ENCODE data around the gene RER1.

Gene RER1

GRCh38 chr1:2408859-2409276, 17.2 kb downstream of the RER1 start:
- H3K27ac ChIP-seq (ENCODE audit: low read depth, low read length), result no peak overlapping the region
- no peaks in the 10 kb centered on the region for H3K79me2 ChIP-seq (ENCODE audit: insufficient read depth, low read length)
- H3K4me3 ChIP-seq (ENCODE audit: insufficient read depth, low read length, poor library complexity, severe bottlenecking), result no peak overlapping the region
- TF ChIP-seq CTCF (IDR thresholded peaks at IDR 0.05; ENCODE audit: insufficient read depth, low read length, poor library complexity, severe bottlenecking) (no peak), EZH2phosphoT487 (conservative IDR thresholded peaks at IDR 0.05; ENCODE audit: low read length) (no peak)
- H3K9me2 ChIP-seq (replicated peaks; ENCODE audit: insufficient read depth, low read length), result no peaks in the 10 kb centered on the region
- no peaks in the 10 kb centered on the region for H3F3A ChIP-seq (ENCODE audit: insufficient read depth)
- H2AFZ ChIP-seq (ENCODE audit: low read depth, low read length, severe bottlenecking), result no peak overlapping the region
- H3K9ac ChIP-seq (ENCODE audit: low read length), result no peak overlapping the region
- H3K4me2 ChIP-seq (ENCODE audit: low read depth, low read length, poor library complexity, severe bottlenecking), result no peak overlapping the region
- H3K9me3 ChIP-seq (ENCODE audit: insufficient read depth, low read length), result no peaks in the 10 kb centered on the region
- H4K20me1 ChIP-seq (ENCODE audit: low read depth, low read length), result no peaks in the 10 kb centered on the region
- no peaks in the 10 kb centered on the region for H3K36me3 ChIP-seq (ENCODE audit: low read length)
- H3K27me3 ChIP-seq (ENCODE audit: low read length), result no peaks in the 10 kb centered on the region

GRCh38 chr1:2409745-2410144, 18.1 kb downstream of the RER1 start:
- Histone ChIP-seq H4K20me1 (ENCODE audit: low read depth, low read length) (no peaks in the 10 kb centered on the region), H3K27me3 (ENCODE audit: low read length) (no peaks in the 10 kb centered on the region), H3K79me2 (ENCODE audit: insufficient read depth, low read length) (no peaks in the 10 kb centered on the region), H3F3A (ENCODE audit: insufficient read depth) (no peaks in the 10 kb centered on the region), H3K9me2 (replicated peaks; ENCODE audit: insufficient read depth, low read length) (no peaks in the 10 kb centered on the region), H3K4me2 (ENCODE audit: low read depth, low read length, poor library complexity, severe bottlenecking) (no peak overlapping the region), H3K27ac (ENCODE audit: low read depth, low read length) (no peak overlapping the region), H3K9ac (ENCODE audit: low read length) (no peak overlapping the region), H2AFZ (ENCODE audit: low read depth, low read length, severe bottlenecking) (no peak overlapping the region), H3K36me3 (ENCODE audit: low read length) (no peaks in the 10 kb centered on the region), H3K9me3 (ENCODE audit: insufficient read depth, low read length) (no peaks in the 10 kb centered on the region), H3K4me3 (ENCODE audit: insufficient read depth, low read length, poor library complexity, severe bottlenecking) (no peak overlapping the region)
- TF ChIP-seq EZH2phosphoT487 (conservative IDR thresholded peaks at IDR 0.05; ENCODE audit: low read length) (no peak), CTCF (IDR thresholded peaks at IDR 0.05; ENCODE audit: insufficient read depth, low read length, poor library complexity, severe bottlenecking) (no peak)

GRCh38 chr1:2411801-2412394, 20.3 kb downstream of the RER1 start:
- H4K20me1 ChIP-seq (ENCODE audit: low read depth, low read length), result no peaks in the 10 kb centered on the region
- H3K4me3 ChIP-seq (ENCODE audit: insufficient read depth, low read length, poor library complexity, severe bottlenecking), result peak overlapping the region; percentile 67
- no peaks in the 10 kb centered on the region for H3K27me3 ChIP-seq (ENCODE audit: low read length)
- H3K79me2 ChIP-seq (ENCODE audit: insufficient read depth, low read length), result no peaks in the 10 kb centered on the region
- TF ChIP-seq EZH2phosphoT487 (conservative IDR thresholded peaks at IDR 0.05; ENCODE audit: low read length), result no peak
- TF ChIP-seq CTCF (IDR thresholded peaks at IDR 0.05; ENCODE audit: insufficient read depth, low read length, poor library complexity, severe bottlenecking), result no peak
- peak overlapping the region; percentile 41 for H2AFZ ChIP-seq (ENCODE audit: low read depth, low read length, severe bottlenecking)
- H3K36me3 ChIP-seq (ENCODE audit: low read length), result no peaks in the 10 kb centered on the region
- H3K9ac ChIP-seq (ENCODE audit: low read length), result peak overlapping the region; percentile 79
- no peaks in the 10 kb centered on the region for H3F3A ChIP-seq (ENCODE audit: insufficient read depth)
- H3K27ac ChIP-seq (ENCODE audit: low read depth, low read length), result no peak overlapping the region
- no peaks in the 10 kb centered on the region for H3K9me2 ChIP-seq (replicated peaks; ENCODE audit: insufficient read depth, low read length)
- H3K9me3 ChIP-seq (ENCODE audit: insufficient read depth, low read length), result no peaks in the 10 kb centered on the region
- H3K4me2 ChIP-seq (ENCODE audit: low read depth, low read length, poor library complexity, severe bottlenecking), result peak overlapping the region; percentile 64

Measured in SU-DHL-6 (cell line).